22Rv1 (cell line): ENCODE measurements around the gene ZDHHC1.

Experiments
- ZFX ChIP-seq: fragments of 450-650 bp; IDR thresholded peaks from 2 replicates; pipeline ENCODE4 v1.6.1; 2017; ENCODE audit warnings: antibody characterized with exemption, borderline replicate concordance
- TF ChIP-seq, protein P1 (sequence below): fragments of 450-650 bp; IDR thresholded peaks from 2 replicates; pipeline ENCODE4 v1.5.1; 2017; ENCODE audit warnings: mild to moderate bottlenecking

DNA sequence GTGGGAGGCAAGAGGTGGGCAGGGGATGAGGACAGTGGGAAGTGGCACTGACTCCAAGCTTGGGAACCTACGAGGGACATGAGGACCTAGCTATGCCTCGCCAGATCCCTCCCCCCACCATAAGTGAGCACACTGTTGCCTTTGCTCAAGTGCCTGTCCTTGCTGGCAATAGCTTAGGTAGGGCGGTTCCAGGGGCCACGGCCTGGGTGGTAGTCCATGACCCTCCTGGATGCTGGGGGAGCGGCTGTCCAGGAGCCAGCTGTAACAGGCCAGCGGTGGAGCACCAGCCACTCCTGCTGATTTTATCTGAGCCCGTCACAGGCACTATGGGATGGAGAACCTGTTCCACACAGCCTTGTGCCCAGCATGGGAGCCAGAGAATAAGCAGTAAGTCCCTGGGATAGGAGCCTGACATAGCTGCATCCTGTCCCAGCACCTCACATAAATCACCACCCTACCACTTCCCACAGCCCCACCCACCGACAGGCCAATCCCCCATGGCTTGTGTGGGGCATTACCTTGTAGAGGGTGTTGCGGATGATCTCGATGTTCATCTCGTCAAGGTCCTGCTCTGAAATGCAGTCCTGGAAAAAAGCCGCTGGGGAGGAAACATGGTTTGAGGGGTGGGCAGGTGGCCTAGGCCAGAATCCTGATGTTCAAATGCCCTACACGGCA, 26.4 kb upstream of the ZDHHC1 start:
- TF ChIP-seq, protein P1, sequence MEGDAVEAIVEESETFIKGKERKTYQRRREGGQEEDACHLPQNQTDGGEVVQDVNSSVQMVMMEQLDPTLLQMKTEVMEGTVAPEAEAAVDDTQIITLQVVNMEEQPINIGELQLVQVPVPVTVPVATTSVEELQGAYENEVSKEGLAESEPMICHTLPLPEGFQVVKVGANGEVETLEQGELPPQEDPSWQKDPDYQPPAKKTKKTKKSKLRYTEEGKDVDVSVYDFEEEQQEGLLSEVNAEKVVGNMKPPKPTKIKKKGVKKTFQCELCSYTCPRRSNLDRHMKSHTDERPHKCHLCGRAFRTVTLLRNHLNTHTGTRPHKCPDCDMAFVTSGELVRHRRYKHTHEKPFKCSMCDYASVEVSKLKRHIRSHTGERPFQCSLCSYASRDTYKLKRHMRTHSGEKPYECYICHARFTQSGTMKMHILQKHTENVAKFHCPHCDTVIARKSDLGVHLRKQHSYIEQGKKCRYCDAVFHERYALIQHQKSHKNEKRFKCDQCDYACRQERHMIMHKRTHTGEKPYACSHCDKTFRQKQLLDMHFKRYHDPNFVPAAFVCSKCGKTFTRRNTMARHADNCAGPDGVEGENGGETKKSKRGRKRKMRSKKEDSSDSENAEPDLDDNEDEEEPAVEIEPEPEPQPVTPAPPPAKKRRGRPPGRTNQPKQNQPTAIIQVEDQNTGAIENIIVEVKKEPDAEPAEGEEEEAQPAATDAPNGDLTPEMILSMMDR: no peak
- no peak for TF ChIP-seq ZFX
